ENCODE measurements around the gene PNKP. TPM values are rescaled to one million over a fixed set of nuclear protein-coding genes. Genes with fewer than 3 reads are reported as not detected.

Gene PNKP
- total RNA-seq, 1 experiment from 2014 or later, result 90.3 TPM

- Mint-ChIP-seq H3K36me3 (ENCODE audit: insufficient read depth, unreplicated experiment) (no peaks in the 10 kb centered on the region), H3K27ac (ENCODE audit: low read depth, unreplicated experiment) (no peak overlapping the region), H3K4me3 (ENCODE audit: unreplicated experiment) (no peak overlapping the region), H3K9me3 (ENCODE audit: unreplicated experiment) (no peaks in the 10 kb centered on the region), H3K27me3 (ENCODE audit: insufficient read depth, unreplicated experiment) (peaks cover 12% of the 10 kb centered on the region), H3K4me1 (ENCODE audit: insufficient read depth, unreplicated experiment) (peaks cover 14% of the 10 kb centered on the region)
- POLR2A ChIA-PET, result no interaction called here
- intact Hi-C loops (cut with micrococcal nuclease), result no loop called here
- TF ChIP-seq CTCF (IDR thresholded peaks at IDR 0.05; ENCODE audit: unreplicated experiment), result no peak
- no TSS peak for BruUV-seq (replicated peaks)
- CTCF ChIA-PET, result interaction anchor here (0.7 kb wide), 1 partner anchor 999 kb away, joined by 3 read pairs; no protein-coding TSS in a partner anchor
- DNase-seq (ENCODE audit: unreplicated experiment), result no peak
Observed at GRCh38 chr19:49894011-49894664, 26.8 kb upstream of the PNKP start.

- BruUV-seq (replicated peaks), result no TSS peak
- H3K4me3 Mint-ChIP-seq (ENCODE audit: unreplicated experiment), result no peak overlapping the region
Observed at GRCh38 chr19:49892716-49893115, 25.3 kb upstream of the PNKP start.

GRCh38 chr19:49891393-49891792 lies 24.0 kb upstream of the PNKP start:
- POLR2A ChIA-PET, result no interaction called here
- intact Hi-C loops (cut with micrococcal nuclease), result no loop called here
- H3K27ac Mint-ChIP-seq (ENCODE audit: low read depth, unreplicated experiment), result no peak overlapping the region

More at GRCh38 chr19:49892716-49893115, 25.3 kb upstream of the PNKP start:
- H3K9me3 Mint-ChIP-seq (ENCODE audit: unreplicated experiment), result no peaks in the 10 kb centered on the region
- DNase-seq (ENCODE audit: unreplicated experiment), result no peak
- H3K4me1 Mint-ChIP-seq (ENCODE audit: insufficient read depth, unreplicated experiment), result peaks cover 12% of the 10 kb centered on the region
- no peaks in the 10 kb centered on the region for H3K36me3 Mint-ChIP-seq (ENCODE audit: insufficient read depth, unreplicated experiment)
- CTCF ChIA-PET, result no interaction called here
- intact Hi-C loops (cut with micrococcal nuclease), result no loop called here
- H3K27ac Mint-ChIP-seq (ENCODE audit: low read depth, unreplicated experiment), result no peak overlapping the region
- POLR2A ChIA-PET, result no interaction called here
- TF ChIP-seq CTCF (IDR thresholded peaks at IDR 0.05; ENCODE audit: unreplicated experiment), result no peak
- H3K27me3 Mint-ChIP-seq (ENCODE audit: insufficient read depth, unreplicated experiment), result peaks cover 12% of the 10 kb centered on the region

More at GRCh38 chr19:49891393-49891792, 24.0 kb upstream of the PNKP start:
- no TSS peak for BruUV-seq (replicated peaks)
- no peak for DNase-seq (ENCODE audit: unreplicated experiment)
- Mint-ChIP-seq H3K4me3 (ENCODE audit: unreplicated experiment) (no peak overlapping the region), H3K9me3 (ENCODE audit: unreplicated experiment) (no peaks in the 10 kb centered on the region), H3K36me3 (ENCODE audit: insufficient read depth, unreplicated experiment) (peaks cover 2% of the 10 kb centered on the region), H3K4me1 (ENCODE audit: insufficient read depth, unreplicated experiment) (no peaks in the 10 kb centered on the region), H3K27me3 (ENCODE audit: insufficient read depth, unreplicated experiment) (peaks cover 8% of the 10 kb centered on the region)
- CTCF ChIA-PET, result no interaction called here
- no peak for TF ChIP-seq CTCF (IDR thresholded peaks at IDR 0.05; ENCODE audit: unreplicated experiment)
